Measurements from ENCODE around the gene HERC4.

HERC4 gene

DNA sequence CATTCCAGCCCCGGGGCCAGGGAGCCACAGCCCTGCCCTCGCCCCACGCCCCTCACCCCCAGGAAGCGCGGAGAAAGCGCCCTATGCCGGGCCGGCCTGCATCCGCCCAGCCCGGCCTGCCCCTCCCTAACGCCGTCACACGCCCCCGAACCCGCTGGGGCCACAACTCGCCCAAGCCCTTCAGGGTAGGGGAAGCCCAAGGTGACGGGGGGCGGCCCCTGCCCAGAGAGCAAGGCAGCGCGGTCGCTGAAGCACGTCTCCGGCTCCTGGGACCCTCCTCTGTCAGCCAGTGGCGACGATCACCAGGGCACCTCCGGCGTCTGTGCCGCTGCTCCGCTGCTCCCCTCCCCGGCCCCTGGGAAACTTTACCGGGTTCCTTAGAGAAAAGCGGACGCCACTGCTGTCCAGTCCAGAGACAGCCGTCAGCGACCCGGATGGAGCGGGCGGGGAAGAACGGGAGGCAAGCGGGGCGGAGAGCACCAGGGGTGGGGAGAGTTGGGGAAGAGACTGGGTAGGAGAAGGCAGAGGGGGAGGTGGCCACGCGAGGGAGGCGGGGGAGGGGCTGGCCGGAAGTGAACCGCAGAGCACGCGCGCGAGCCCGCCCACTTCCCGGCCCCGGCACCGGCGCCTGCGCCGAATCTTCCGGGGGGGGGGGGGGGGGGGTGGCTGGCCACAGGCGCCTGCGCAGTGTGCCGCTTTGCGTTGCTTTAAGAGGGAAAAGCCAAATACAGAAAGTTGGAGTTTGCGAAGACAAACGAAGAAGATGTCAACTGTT lies at the start of gene HERC4:
HERC4 (minus strand) TSS at position 509 of the 775 bp plus-strand sequence. CDS start 2,175 bp downstream, outside the sequence.
- peak; percentile 76 to 77 for DNase-seq (ENCODE audit: low spot score in 2 of 2)

GRCh38 chr10:68124718-68125117 lies 49.6 kb upstream of the HERC4 start:
- ATAC-seq (replicated peaks; ENCODE audit: extremely low read depth, poor library complexity, severe bottlenecking) (no peak), DNase-seq (ENCODE audit: low spot score in 2 of 2) (no peak)
- Mint-ChIP-seq H3K36me3 (ENCODE audit: insufficient read depth) (no peaks in the 10 kb centered on the region), H3K4me1 (no peaks in the 10 kb centered on the region), H3K9me3 (no peaks in the 10 kb centered on the region), H3K27ac (ENCODE audit: low read depth) (no peak overlapping the region), H3K4me3 (no peak overlapping the region), H3K27me3 (peaks cover 17% of the 10 kb centered on the region)

More for the DNA sequence above, at the start of gene HERC4:
- H3K36me3 Mint-ChIP-seq (ENCODE audit: insufficient read depth): peaks cover 18% of the 10 kb centered on the region
- H3K27ac Mint-ChIP-seq (ENCODE audit: low read depth): peak within 1 kb of the TSS; percentile 87
- no peaks in the 10 kb centered on the region for H3K27me3 Mint-ChIP-seq
- H3K4me3 Mint-ChIP-seq: peak within 1 kb of the TSS; percentile 90
- no peaks in the 10 kb centered on the region for H3K9me3 Mint-ChIP-seq
- ATAC-seq (replicated peaks; ENCODE audit: extremely low read depth, poor library complexity, severe bottlenecking): peak; percentile 91
- peaks cover 30% of the 10 kb centered on the region for H3K4me1 Mint-ChIP-seq

GRCh38 chr10:68121852-68122251 lies 46.8 kb upstream of the HERC4 start:
- DNase-seq (ENCODE audit: low spot score in 2 of 2) (no peak), ATAC-seq (replicated peaks; ENCODE audit: extremely low read depth, poor library complexity, severe bottlenecking) (no peak)
- H3K9me3 Mint-ChIP-seq: no peaks in the 10 kb centered on the region
- H3K27ac Mint-ChIP-seq (ENCODE audit: low read depth): no peak overlapping the region
- H3K36me3 Mint-ChIP-seq (ENCODE audit: insufficient read depth): peaks cover 1% of the 10 kb centered on the region
- H3K4me1 Mint-ChIP-seq: peaks cover 5% of the 10 kb centered on the region
- peaks cover 29% of the 10 kb centered on the region for H3K27me3 Mint-ChIP-seq
- no peak overlapping the region for H3K4me3 Mint-ChIP-seq

GRCh38 chr10:68121020-68121743 lies 46.1 kb upstream of the HERC4 start:
- Mint-ChIP-seq H3K36me3 (ENCODE audit: insufficient read depth) (peaks cover 1% of the 10 kb centered on the region), H3K27me3 (peaks cover 30% of the 10 kb centered on the region), H3K27ac (ENCODE audit: low read depth) (no peak overlapping the region), H3K9me3 (no peaks in the 10 kb centered on the region), H3K4me3 (no peak overlapping the region), H3K4me1 (peaks cover 5% of the 10 kb centered on the region)
- no peak for ATAC-seq (replicated peaks; ENCODE audit: extremely low read depth, poor library complexity, severe bottlenecking)
- DNase-seq (ENCODE audit: low spot score in 2 of 2): no peak

GRCh38 chr10:68118657-68119056 lies 43.6 kb upstream of the HERC4 start:
- H3K36me3 Mint-ChIP-seq (ENCODE audit: insufficient read depth): peaks cover 1% of the 10 kb centered on the region
- H3K9me3 Mint-ChIP-seq: no peaks in the 10 kb centered on the region
- H3K27me3 Mint-ChIP-seq: peaks cover 43% of the 10 kb centered on the region

DNA sequence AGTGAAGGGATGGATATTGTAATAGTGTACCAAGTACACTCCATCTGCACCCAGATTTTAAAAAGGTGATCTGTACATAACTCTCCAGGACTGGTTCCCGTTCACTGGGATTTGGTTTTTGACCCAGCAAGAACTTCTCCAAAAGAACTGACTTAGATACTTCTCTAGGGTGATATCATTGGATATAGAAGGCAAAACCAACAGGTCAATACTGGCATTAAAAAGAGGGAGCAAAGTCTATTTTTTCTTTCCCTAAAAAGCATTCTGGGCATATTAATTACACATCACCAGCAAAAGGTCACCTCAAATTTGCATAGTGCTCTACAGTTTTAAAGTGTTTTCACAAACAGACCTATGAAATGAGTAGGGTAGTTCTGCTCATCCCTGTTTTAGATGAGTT lies 37.8 kb upstream of the HERC4 start:
- H3K27me3 Mint-ChIP-seq: peaks cover 30% of the 10 kb centered on the region
- H3K9me3 Mint-ChIP-seq: no peaks in the 10 kb centered on the region
- H3K4me1 Mint-ChIP-seq: no peaks in the 10 kb centered on the region
- no peak overlapping the region for H3K4me3 Mint-ChIP-seq
- no peaks in the 10 kb centered on the region for H3K36me3 Mint-ChIP-seq (ENCODE audit: insufficient read depth)
- ATAC-seq (replicated peaks; ENCODE audit: extremely low read depth, poor library complexity, severe bottlenecking): no peak
- DNase-seq (ENCODE audit: low spot score in 2 of 2): no peak
- no peak overlapping the region for H3K27ac Mint-ChIP-seq (ENCODE audit: low read depth)

More at GRCh38 chr10:68118657-68119056, 43.6 kb upstream of the HERC4 start:
- no peak overlapping the region for H3K4me3 Mint-ChIP-seq
- no peak for ATAC-seq (replicated peaks; ENCODE audit: extremely low read depth, poor library complexity, severe bottlenecking)
- no peak for DNase-seq (ENCODE audit: low spot score in 2 of 2)
- peaks cover 5% of the 10 kb centered on the region for H3K4me1 Mint-ChIP-seq
- no peak overlapping the region for H3K27ac Mint-ChIP-seq (ENCODE audit: low read depth)

- H3K9me3 Mint-ChIP-seq: no peaks in the 10 kb centered on the region
- no peak overlapping the region for H3K27ac Mint-ChIP-seq (ENCODE audit: low read depth)
- no peak for DNase-seq (ENCODE audit: low spot score in 2 of 2)
- no peak for ATAC-seq (replicated peaks; ENCODE audit: extremely low read depth, poor library complexity, severe bottlenecking)
- no peaks in the 10 kb centered on the region for H3K4me1 Mint-ChIP-seq
- no peaks in the 10 kb centered on the region for H3K36me3 Mint-ChIP-seq (ENCODE audit: insufficient read depth)
- H3K4me3 Mint-ChIP-seq: no peak overlapping the region
- peaks cover 30% of the 10 kb centered on the region for H3K27me3 Mint-ChIP-seq
Observed at GRCh38 chr10:68111584-68111983, 36.5 kb upstream of the HERC4 start.

GRCh38 chr10:68110027-68110426 lies 34.9 kb upstream of the HERC4 start:
- ATAC-seq (replicated peaks; ENCODE audit: extremely low read depth, poor library complexity, severe bottlenecking): no peak
- H3K27me3 Mint-ChIP-seq: peaks cover 17% of the 10 kb centered on the region

GRCh38 chr10:68109331-68109730 lies 34.2 kb upstream of the HERC4 start, which contains the start of gene MYPN:
MYPN (plus strand) TSS chr10:68109488; CDS start chr10:68121439, 11,951 bp downstream.
- peaks cover 16% of the 10 kb centered on the region for H3K27me3 Mint-ChIP-seq
- H3K4me3 Mint-ChIP-seq: no peak within 1 kb of the TSS
- H3K9me3 Mint-ChIP-seq: no peaks in the 10 kb centered on the region
- no peak within 1 kb of the TSS for H3K27ac Mint-ChIP-seq (ENCODE audit: low read depth)
- DNase-seq (ENCODE audit: low spot score in 2 of 2) (no peak), ATAC-seq (replicated peaks; ENCODE audit: extremely low read depth, poor library complexity, severe bottlenecking) (no peak)
- no peaks in the 10 kb centered on the region for H3K4me1 Mint-ChIP-seq
- no peaks in the 10 kb centered on the region for H3K36me3 Mint-ChIP-seq (ENCODE audit: insufficient read depth)

More at GRCh38 chr10:68110027-68110426, 34.9 kb upstream of the HERC4 start:
- no peaks in the 10 kb centered on the region for H3K36me3 Mint-ChIP-seq (ENCODE audit: insufficient read depth)
- DNase-seq (ENCODE audit: low spot score in 2 of 2): no peak
- H3K27ac Mint-ChIP-seq (ENCODE audit: low read depth): no peak overlapping the region
- no peaks in the 10 kb centered on the region for H3K9me3 Mint-ChIP-seq
- H3K4me1 Mint-ChIP-seq: no peaks in the 10 kb centered on the region
- H3K4me3 Mint-ChIP-seq: no peak overlapping the region

DNA sequence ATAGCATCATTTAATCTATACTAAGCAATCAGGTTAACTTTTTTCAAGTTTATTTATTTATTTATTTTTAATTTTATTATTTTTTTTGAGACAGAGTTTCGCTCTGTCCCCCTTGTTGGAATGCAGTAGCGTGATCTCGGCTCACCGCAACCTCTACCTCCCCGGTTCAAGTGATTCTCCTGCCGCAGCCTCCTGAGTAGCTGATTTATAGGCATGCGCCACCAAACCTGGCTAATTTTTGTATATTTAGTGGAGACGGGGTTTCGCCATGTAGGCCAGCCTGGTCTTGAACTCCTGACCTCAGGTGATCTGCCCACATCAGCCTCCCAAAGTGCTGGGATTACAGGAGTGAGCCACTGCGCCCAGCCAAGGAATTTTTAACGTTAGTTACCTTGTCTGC lies 33.6 kb upstream of the HERC4 start:
- H3K4me1 Mint-ChIP-seq: no peaks in the 10 kb centered on the region
- no peak overlapping the region for H3K27ac Mint-ChIP-seq (ENCODE audit: low read depth)
- no peaks in the 10 kb centered on the region for H3K36me3 Mint-ChIP-seq (ENCODE audit: insufficient read depth)
- DNase-seq (ENCODE audit: low spot score in 2 of 2) (no peak), ATAC-seq (replicated peaks; ENCODE audit: extremely low read depth, poor library complexity, severe bottlenecking) (no peak)
- peaks cover 16% of the 10 kb centered on the region for H3K27me3 Mint-ChIP-seq
- no peak overlapping the region for H3K4me3 Mint-ChIP-seq
- no peaks in the 10 kb centered on the region for H3K9me3 Mint-ChIP-seq

DNA sequence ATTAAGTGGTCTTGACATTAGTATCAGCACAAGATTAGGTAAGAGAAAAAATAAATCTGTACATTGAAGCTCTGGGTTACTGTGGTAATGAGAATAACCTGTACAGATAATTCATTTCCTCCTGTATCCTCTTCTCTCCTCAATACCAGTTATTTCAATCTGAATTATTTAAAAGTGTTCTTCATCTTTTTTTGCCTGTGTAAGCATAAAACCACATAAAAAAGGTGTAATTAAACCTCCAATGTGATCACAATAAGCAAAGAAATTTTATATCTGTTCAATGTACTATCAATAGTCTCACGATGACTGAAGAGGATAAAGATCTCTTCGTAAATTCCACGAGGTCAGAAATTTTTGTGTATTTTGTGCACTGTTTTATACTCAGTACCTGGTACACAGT lies 33.0 kb upstream of the HERC4 start:
- ATAC-seq (replicated peaks; ENCODE audit: extremely low read depth, poor library complexity, severe bottlenecking) (no peak), DNase-seq (ENCODE audit: low spot score in 2 of 2) (no peak)
- no peak overlapping the region for H3K4me3 Mint-ChIP-seq
- H3K27ac Mint-ChIP-seq (ENCODE audit: low read depth): no peak overlapping the region
- H3K4me1 Mint-ChIP-seq: no peaks in the 10 kb centered on the region
- peaks cover 3% of the 10 kb centered on the region for H3K36me3 Mint-ChIP-seq (ENCODE audit: insufficient read depth)
- H3K27me3 Mint-ChIP-seq: peaks cover 16% of the 10 kb centered on the region
- H3K9me3 Mint-ChIP-seq: no peaks in the 10 kb centered on the region

DNA sequence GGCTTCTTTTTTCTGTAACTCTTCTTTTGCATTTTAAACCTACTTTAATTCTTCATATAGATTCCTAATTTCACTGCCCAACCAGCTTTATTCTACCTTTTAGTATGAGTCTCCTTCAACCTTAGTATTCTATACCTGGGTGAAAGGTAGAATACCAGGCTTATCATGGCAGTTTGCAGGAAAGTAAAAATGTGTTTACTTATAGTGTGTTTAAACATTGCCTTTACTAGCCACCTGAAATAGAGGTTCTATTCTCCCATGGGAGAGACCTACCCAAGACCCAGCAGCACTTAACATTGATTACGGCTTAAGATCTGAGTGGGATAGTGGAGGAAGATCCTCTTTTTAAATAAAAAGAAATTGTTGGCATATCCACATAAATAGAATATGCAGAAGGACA lies 32.6 kb upstream of the HERC4 start:
- peaks cover 16% of the 10 kb centered on the region for H3K27me3 Mint-ChIP-seq
- H3K9me3 Mint-ChIP-seq: no peaks in the 10 kb centered on the region
- H3K36me3 Mint-ChIP-seq (ENCODE audit: insufficient read depth): peaks cover 3% of the 10 kb centered on the region
- ATAC-seq (replicated peaks; ENCODE audit: extremely low read depth, poor library complexity, severe bottlenecking) (no peak), DNase-seq (ENCODE audit: low spot score in 2 of 2) (no peak)
- no peak overlapping the region for H3K27ac Mint-ChIP-seq (ENCODE audit: low read depth)
- no peaks in the 10 kb centered on the region for H3K4me1 Mint-ChIP-seq
- no peak overlapping the region for H3K4me3 Mint-ChIP-seq

DNA sequence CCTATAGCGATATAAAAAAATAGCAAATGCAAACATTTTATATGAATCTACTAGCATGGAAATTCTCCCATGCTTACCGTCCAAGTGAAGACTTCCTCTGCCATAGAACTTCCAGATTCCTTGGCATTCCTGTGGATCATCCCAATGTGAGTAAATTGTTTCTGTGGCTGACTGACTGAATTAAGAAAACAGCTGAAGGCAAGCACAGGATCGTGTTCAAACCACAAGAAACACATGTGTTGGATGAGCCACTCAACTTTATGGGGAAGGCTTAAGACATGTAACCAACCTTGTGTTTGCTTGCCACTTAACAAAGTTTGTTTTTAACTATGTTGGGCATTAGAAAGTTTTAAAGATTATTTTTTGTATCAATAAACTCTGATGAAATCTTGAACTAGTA lies 31.6 kb upstream of the HERC4 start:
- H3K27ac Mint-ChIP-seq (ENCODE audit: low read depth): no peak overlapping the region
- no peak for DNase-seq (ENCODE audit: low spot score in 2 of 2)

More for the DNA sequence above, 31.6 kb upstream of the HERC4 start:
- ATAC-seq (replicated peaks; ENCODE audit: extremely low read depth, poor library complexity, severe bottlenecking): no peak
- no peaks in the 10 kb centered on the region for H3K9me3 Mint-ChIP-seq
- peaks cover 16% of the 10 kb centered on the region for H3K27me3 Mint-ChIP-seq
- peaks cover 3% of the 10 kb centered on the region for H3K36me3 Mint-ChIP-seq (ENCODE audit: insufficient read depth)
- no peak overlapping the region for H3K4me3 Mint-ChIP-seq
- no peaks in the 10 kb centered on the region for H3K4me1 Mint-ChIP-seq

All from central memory CD8-positive, alpha-beta T cell (primary cell).